Prostate gland (tissue), 2 donors: Measurements from ENCODE around the gene MYL9. TPM values are rescaled to one million over a fixed set of nuclear protein-coding genes. Genes with fewer than 3 reads are reported as not detected.

Experiments used
- DNase-seq: peaks from one replicate; pipeline ENCODE4 v3.0.0-alpha.2; 2019; ENCODE audit warnings: low spot score
- H3K27ac ChIP-seq, 2 donors: fragments of 200-600 bp; sonication (generic); 2 replicates each; pipeline ENCODE4 v1.5.1; 2017 to 2019
- H3K27me3 ChIP-seq: fragments of 200-600 bp; sonication (generic); replicated peaks from 2 replicates; pipeline ENCODE4 v1.5.1; 2019; ENCODE audit not compliant: insufficient read depth
- H3K36me3 ChIP-seq, 2 donors: fragments of 200-600 bp; sonication (generic); 1 replicate in 1 of 2; 2 replicates in 1 of 2; pipeline versions ENCODE4 v1.5.1 to v1.8.1; 2017 to 2019
- H3K4me1 ChIP-seq: fragments of 200-600 bp; sonication (generic); replicated peaks from 2 replicates; pipeline ENCODE4 v1.5.1; 2019
- H3K4me3 ChIP-seq, 2 donors: fragments of 200-600 bp; sonication (generic); 2 replicates each; pipeline ENCODE4 v1.5.1; 2017 to 2019
- H3K9me3 ChIP-seq: fragments of 200-600 bp; sonication (generic); 2 replicates; pipeline ENCODE4 v1.5.1; 2017
- CTCF ChIP-seq, 4 experiments: fragments of 200-600 bp in 2 of 4; fragments of 450-650 bp in 2 of 4; sonication (generic) in 2 of 4; IDR thresholded peaks; 1 replicate in 3 of 4; 2 replicates in 1 of 4; pipeline ENCODE4 v1.5.1; 2016 to 2019; ENCODE audit warnings: antibody characterized with exemption in 4 of 4, mild to moderate bottlenecking in 2 of 4, moderate library complexity in 2 of 4
- POLR2A ChIP-seq: fragments of 450-650 bp; IDR thresholded peaks from one replicate; pipeline ENCODE4 v1.6.1; 2016; ENCODE audit warnings: antibody characterized with exemption, mild to moderate bottlenecking
- POLR2AphosphoS5 ChIP-seq: sonication (generic); formaldehyde crosslinking; IDR thresholded peaks from one replicate; pipeline ENCODE4 v1.6.1; 2017; ENCODE audit warnings: antibody characterized with exemption
- WGBS: methylation state at CpG from one replicate; pipeline ENCODE4 v1.1.5; 2018; 5-methylcytosine and 5-hydroxymethylcytosine counted together
- intact Hi-C: fragments of 100-400 bp; cut with DNase I; formaldehyde crosslinking; loops from one replicate; pipeline ENCODE4 v1.14.2; 2022
- total RNA-seq, 2 donors: library from RNA; depleted of rRNA; stranded (reverse); fragments of >200 nt; gene quantifications; one replicate each; pipeline ENCODE4 v1.1.0, GENCODE V29; 2016

The MYL9 gene
- total RNA-seq, 2 donors from 2014 or later = 335 to 560 TPM

- WGBS = 0% methylated on average over 29 of the region's 53 CpGs
- no peaks in the 10 kb centered on the region for H3K27me3 ChIP-seq
- peak overlapping the region; percentile 92 to 94 for H3K27ac ChIP-seq
- H3K9me3 ChIP-seq = no peaks in the 10 kb centered on the region
- TF ChIP-seq POLR2A (no peak), CTCF (IDR thresholded peaks at IDR 0.05) (no peak), POLR2AphosphoS5 (no peak)
- peak overlapping the region; percentile 75 to 88 for H3K4me3 ChIP-seq
- peak; percentile 14 for DNase-seq
- peaks cover 2% of the 10 kb centered on the region for H3K4me1 ChIP-seq
- H3K36me3 ChIP-seq = no peaks in the 10 kb centered on the region
- intact Hi-C loops = loop anchor here (5.0 to 10.0 kb wide), 2 partner anchors 33 to 291 kb away; partner anchors contain the start of gene RAB5IF
These were observed 32.6 kb downstream of the MYL9 start for GRCh38 chr20:36573798-36574365.

GRCh38 chr20:36574366-36575135 lies 33.2 kb downstream of the MYL9 start:
- TF ChIP-seq CTCF (IDR thresholded peaks at IDR 0.05) (no peak), POLR2A (peak; percentile 37)
- no peaks in the 10 kb centered on the region for H3K27me3 ChIP-seq
- peaks cover 2% of the 10 kb centered on the region for H3K4me1 ChIP-seq
- DNase-seq = peak; percentile 20
- peak overlapping the region; percentile 92 to 94 for H3K27ac ChIP-seq
- no peaks in the 10 kb centered on the region for H3K9me3 ChIP-seq
- WGBS = 0% methylated on average over 22 of the region's 69 CpGs
- peak overlapping the region; percentile 75 to 88 for H3K4me3 ChIP-seq
- intact Hi-C loops = loop anchor here (5.0 to 10.0 kb wide), 2 partner anchors 33 to 290 kb away; partner anchors contain the start of gene RAB5IF
- H3K36me3 ChIP-seq = no peaks in the 10 kb centered on the region

- Histone ChIP-seq H3K27ac (no peak overlapping the region), H3K4me1 (peaks cover 2% of the 10 kb centered on the region), H3K9me3 (no peaks in the 10 kb centered on the region), H3K36me3 (no peaks in the 10 kb centered on the region), H3K4me3 (no peak overlapping the region), H3K27me3 (no peaks in the 10 kb centered on the region)
- WGBS = 46% methylated on average over 1 of the region's 1 CpG
- TF ChIP-seq POLR2A (no peak), POLR2AphosphoS5 (no peak), CTCF (IDR thresholded peaks at IDR 0.05) (no peak)
- intact Hi-C loops = loop anchor here (10.0 kb wide), 1 partner anchor 289 kb away; a partner anchor contains a TSS
- no peak for DNase-seq
These were observed 34.7 kb downstream of the MYL9 start for GRCh38 chr20:36576081-36576445.

- H3K4me3 ChIP-seq = no peak overlapping the region
- no peaks in the 10 kb centered on the region for H3K27me3 ChIP-seq
- no peak overlapping the region for H3K27ac ChIP-seq
- DNase-seq = no peak
- intact Hi-C loops = loop anchor here (10.0 kb wide), 1 partner anchor 286 kb away; a partner anchor contains a TSS
- H3K4me1 ChIP-seq = peaks cover 2% of the 10 kb centered on the region
- H3K9me3 ChIP-seq = no peaks in the 10 kb centered on the region
- no peaks in the 10 kb centered on the region for H3K36me3 ChIP-seq
- TF ChIP-seq POLR2AphosphoS5 (no peak), POLR2A (no peak), CTCF (IDR thresholded peaks at IDR 0.05) (no peak)
- WGBS = 89% methylated on average over 15 of the region's 15 CpGs
These were observed 37.2 kb downstream of the MYL9 start for GRCh38 chr20:36578356-36579041.
